T47D (cell line): ENCODE results near the gene TXNIP.
A peak's percentile ranks its signal among the peaks of the same experiment; 100 is the strongest.
"Not testable (repeated sequence)": the region's sequence is repeated elsewhere in the genome, so short reads cannot be mapped to it uniquely, and the experiment has no call there.

Experiments
- DNase-seq, 2 experiments: peaks; one replicate each; pipeline versions ENCODE4 v3.0.0 to v3.0.0-alpha.2; 2011 to 2012; ENCODE audit warnings: low read depth in 1 of 2, low spot score in 1 of 2
- JUND ChIP-seq: IDR thresholded peaks from 2 replicates; pipeline ENCODE4 v1.6.1; 2012; ENCODE audit warnings: low read depth
- in situ Hi-C: cut with HindIII; loops from 2 replicates; pipeline ENCODE4 v1.10.0; 2016; ENCODE audit warnings: low sequenced_read_pairs, low pct_unique_long_range_greater_than_20kb

Gene TXNIP, protein sequence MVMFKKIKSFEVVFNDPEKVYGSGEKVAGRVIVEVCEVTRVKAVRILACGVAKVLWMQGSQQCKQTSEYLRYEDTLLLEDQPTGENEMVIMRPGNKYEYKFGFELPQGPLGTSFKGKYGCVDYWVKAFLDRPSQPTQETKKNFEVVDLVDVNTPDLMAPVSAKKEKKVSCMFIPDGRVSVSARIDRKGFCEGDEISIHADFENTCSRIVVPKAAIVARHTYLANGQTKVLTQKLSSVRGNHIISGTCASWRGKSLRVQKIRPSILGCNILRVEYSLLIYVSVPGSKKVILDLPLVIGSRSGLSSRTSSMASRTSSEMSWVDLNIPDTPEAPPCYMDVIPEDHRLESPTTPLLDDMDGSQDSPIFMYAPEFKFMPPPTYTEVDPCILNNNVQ

GRCh38 chr1:145996433-145997015 lies at the start of gene TXNIP:
Gene TXNIP, minus strand, starts transcription at chr1:145996579. Its CDS starts 313 bp downstream, at chr1:145996266.
- in situ Hi-C loops, result no loop called here
- DNase-seq, result peak; percentile 99
- TF ChIP-seq JUND, result no peak

GRCh38 chr1:146039844-146040194 lies 43.4 kb upstream of the TXNIP start:
- no peak for TF ChIP-seq JUND
- no peak for DNase-seq
- in situ Hi-C loops, result no loop called here

DNA sequence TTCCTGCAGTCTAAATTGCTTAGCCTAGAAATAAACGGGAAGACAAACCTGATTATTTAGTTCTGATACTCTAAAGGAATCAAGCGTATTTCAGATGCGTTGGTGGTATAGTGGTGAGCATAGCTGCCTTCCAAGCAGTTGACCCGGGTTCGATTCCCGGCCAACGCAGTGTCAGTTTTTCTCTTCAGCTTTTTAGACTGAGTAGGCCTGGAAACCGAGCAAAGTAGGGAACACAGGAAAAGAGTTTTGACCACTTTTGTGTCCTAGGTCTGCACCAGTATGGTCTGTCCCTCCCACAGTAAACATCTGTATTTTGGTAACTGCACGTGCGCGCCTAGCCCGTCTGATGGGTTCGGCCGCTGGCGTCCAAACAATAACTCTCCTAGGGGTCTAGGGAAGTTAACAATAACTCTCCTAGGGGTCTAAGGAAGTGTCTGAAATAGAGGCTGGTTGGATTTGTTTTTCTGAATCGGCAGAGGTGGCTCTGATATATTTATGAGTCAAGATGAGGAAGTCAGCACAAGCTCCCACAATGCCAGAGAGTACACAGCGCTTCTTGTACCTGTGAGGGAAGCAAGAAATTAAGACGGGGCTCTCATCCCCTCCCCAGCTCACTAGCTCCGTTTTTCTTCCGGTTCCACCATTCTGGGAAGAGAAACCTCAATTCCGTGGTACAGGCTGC lies 40.7 kb upstream of the TXNIP start:
- in situ Hi-C loops, result no loop called here
- DNase-seq, result peak in 1 of 2 experiments; percentile 93

GRCh38 chr1:146036241-146036964 lies 40.0 kb upstream of the TXNIP start:
- TF ChIP-seq JUND, result no peak
- DNase-seq, result no peak
- in situ Hi-C loops, result no loop called here

More for the DNA sequence above, 40.7 kb upstream of the TXNIP start:
- TF ChIP-seq JUND, result no peak

DNA sequence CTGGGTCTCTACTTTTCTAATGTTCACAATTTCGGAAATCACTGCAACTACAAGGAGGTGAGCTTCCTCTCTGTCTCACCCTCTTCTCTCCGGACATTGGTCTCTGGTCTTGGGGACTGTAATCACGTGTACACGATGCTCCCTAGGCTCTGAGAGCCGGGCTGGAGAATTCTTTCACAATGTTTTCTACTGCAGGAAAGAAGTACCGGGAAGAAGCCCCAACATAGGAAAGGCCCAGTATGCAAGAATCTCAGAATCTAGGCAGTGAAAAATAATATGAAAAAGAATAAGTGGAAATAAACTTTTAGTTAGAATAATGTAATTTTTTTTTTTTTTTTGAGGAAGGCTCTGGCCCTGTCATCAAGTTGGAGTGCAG lies 38.7 kb upstream of the TXNIP start:
- in situ Hi-C loops, result no loop called here
- DNase-seq, result peak in 1 of 2 experiments; percentile 57
- TF ChIP-seq JUND, result no peak

- in situ Hi-C loops, result no loop called here
- DNase-seq, result peak in 1 of 2 experiments; percentile 82
- TF ChIP-seq JUND, result no peak
Observed at GRCh38 chr1:146032631-146033219, 36.3 kb upstream of the TXNIP start.

DNA sequence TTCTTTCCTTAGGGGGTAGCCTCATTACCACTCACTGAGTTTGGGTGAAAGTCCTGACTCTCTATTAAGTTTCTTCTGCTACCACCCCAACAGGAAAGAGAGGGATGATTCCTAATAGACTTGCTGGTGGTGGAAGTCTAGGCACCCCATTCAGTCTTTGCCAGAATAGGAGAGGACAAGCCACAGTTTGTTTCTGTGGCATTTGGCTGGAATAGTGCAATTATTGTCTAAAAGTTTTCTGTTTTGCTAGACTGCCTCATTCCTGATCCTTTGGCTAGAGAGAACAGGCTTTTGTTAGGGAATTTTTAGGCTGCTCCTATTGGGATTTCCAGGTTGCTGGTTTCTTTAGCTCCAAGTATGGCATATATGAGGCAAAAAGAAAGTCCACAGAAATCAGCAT lies 35.1 kb upstream of the TXNIP start:
- in situ Hi-C loops, result no loop called here
- no peak for TF ChIP-seq JUND
- no peak for DNase-seq

DNA sequence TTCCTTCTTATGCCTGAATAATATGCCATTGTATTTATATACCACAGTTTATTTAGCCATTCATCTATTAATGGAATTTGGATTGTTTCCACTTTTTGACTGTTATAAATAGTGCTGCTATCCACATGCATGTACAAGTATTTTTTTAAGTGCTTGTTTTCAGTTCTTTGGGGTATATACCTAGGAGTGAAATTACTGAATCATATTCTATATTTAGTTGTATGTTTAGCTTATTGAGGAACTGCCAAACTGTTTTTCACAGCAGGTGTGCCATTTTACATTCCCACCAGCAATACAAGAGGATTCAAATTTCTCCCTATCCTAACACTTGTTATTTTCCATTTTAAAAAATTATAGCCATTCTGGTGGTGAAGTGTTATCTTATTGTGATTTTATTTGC lies 32.7 kb upstream of the TXNIP start:
- DNase-seq, result no peak
- in situ Hi-C loops, result no loop called here
- no peak for TF ChIP-seq JUND

DNA sequence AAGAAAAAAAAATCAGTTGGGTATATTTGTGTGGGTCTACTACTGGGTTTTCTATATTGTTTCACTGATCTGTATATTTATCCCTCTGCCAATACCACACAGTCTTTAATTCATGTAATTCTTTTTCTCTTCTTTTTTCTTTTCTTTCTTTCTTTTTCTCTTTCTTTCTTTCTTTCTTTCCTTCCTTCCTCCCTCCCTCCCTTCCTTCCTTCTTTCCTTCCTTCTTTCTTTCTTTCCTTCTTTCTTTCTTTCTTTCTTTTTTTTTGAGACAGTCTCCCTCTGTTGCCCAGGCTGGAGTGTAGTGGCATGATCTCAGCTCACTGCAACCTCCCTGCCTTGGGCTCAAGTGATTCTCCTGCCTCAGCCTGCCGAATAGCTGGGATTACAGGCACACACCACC lies 30.3 kb upstream of the TXNIP start:
- DNase-seq, in situ Hi-C loops: not testable (repeated sequence)

- in situ Hi-C loops, DNase-seq: not testable (repeated sequence)
Observed at GRCh38 chr1:146025787-146026495, 29.6 kb upstream of the TXNIP start.

GRCh38 chr1:146022403-146023127 lies 26.2 kb upstream of the TXNIP start:
- TF ChIP-seq JUND, result no peak
- no peak for DNase-seq
- in situ Hi-C loops, result no loop called here
